H9 (cell line): ENCODE results near the gene GNPNAT1. TPM values are rescaled to one million over a fixed set of nuclear protein-coding genes. Genes with fewer than 3 reads are reported as not detected.

Source experiments
- DNase-seq: peaks from one replicate; pipeline ENCODE4 v3.0.0-alpha.2; 2017
- H2AFZ ChIP-seq: one replicate; pipeline ENCODE4 v1.6.1; 2013; ENCODE audit warnings: mild to moderate bottlenecking, low read length, control low read depth, moderate library complexity
- H2AK5ac ChIP-seq: 2 replicates; pipeline ENCODE4 v1.6.1; 2013; ENCODE audit warnings: low read length, control low read depth, mixed read lengths; ENCODE audit not compliant: insufficient read length
- H2BK120ac ChIP-seq: one replicate; pipeline ENCODE4 v1.6.1; 2013; ENCODE audit warnings: low read depth, mild to moderate bottlenecking, low read length, control low read depth, inconsistent platforms; ENCODE audit not compliant: poor library complexity, severe bottlenecking
- H2BK12ac ChIP-seq: 2 replicates; pipeline ENCODE4 v1.6.1; 2013; ENCODE audit warnings: low read length, control low read depth, mixed read lengths, low read depth; ENCODE audit not compliant: insufficient read length
- H2BK15ac ChIP-seq: 2 replicates; pipeline ENCODE4 v1.6.1; 2013; ENCODE audit warnings: low read depth, low read length, control low read depth
- H2BK20ac ChIP-seq: one replicate; pipeline ENCODE4 v1.6.1; 2013; ENCODE audit warnings: low read depth, mild to moderate bottlenecking, low read length, control low read depth, inconsistent platforms; ENCODE audit not compliant: poor library complexity, severe bottlenecking
- H2BK5ac ChIP-seq: 2 replicates; pipeline ENCODE4 v1.6.1; 2013; ENCODE audit warnings: low read length, control low read depth, mixed read lengths; ENCODE audit not compliant: insufficient read length
- H3K14ac ChIP-seq: 2 replicates; pipeline ENCODE4 v1.6.1; 2013; ENCODE audit warnings: low read length, control low read depth; ENCODE audit not compliant: insufficient read depth
- H3K18ac ChIP-seq: 2 replicates; pipeline ENCODE4 v1.6.1; 2013; ENCODE audit warnings: low read depth, mild to moderate bottlenecking, mixed read lengths, low read length, control low read depth; ENCODE audit not compliant: insufficient read length
- H3K23ac ChIP-seq: 2 replicates; pipeline ENCODE4 v1.6.1; 2013; ENCODE audit warnings: low read length, control low read depth, mixed read lengths, low read depth; ENCODE audit not compliant: insufficient read length
- H3K23me2 ChIP-seq: 2 replicates; pipeline ENCODE4 v1.6.1; 2013; ENCODE audit warnings: low read depth, mild to moderate bottlenecking, mixed read lengths, low read length, control low read depth; ENCODE audit not compliant: insufficient read length, poor library complexity, severe bottlenecking
- H3K27ac ChIP-seq: 2 replicates; pipeline ENCODE4 v1.5.1; 2013; ENCODE audit warnings: low read length, control low read depth, mixed read lengths, low read depth; ENCODE audit not compliant: insufficient read length
- H3K27me3 ChIP-seq: 2 replicates; pipeline ENCODE4 v1.6.1; 2013; ENCODE audit warnings: low read length, control low read depth, inconsistent platforms; ENCODE audit not compliant: insufficient read depth
- H3K4ac ChIP-seq: 2 replicates; pipeline ENCODE4 v1.6.1; 2013; ENCODE audit warnings: low read depth, mild to moderate bottlenecking, control low read depth, inconsistent platforms, low read length, moderate library complexity
- H3K4me1 ChIP-seq: 2 replicates; pipeline ENCODE4 v1.6.1; 2013; ENCODE audit warnings: low read length, control low read depth, inconsistent platforms; ENCODE audit not compliant: insufficient read depth
- H3K4me2 ChIP-seq: 2 replicates; pipeline ENCODE4 v1.6.1; 2013; ENCODE audit warnings: low read length, control low read depth, mixed read lengths; ENCODE audit not compliant: insufficient read length, insufficient read depth
- H3K56ac ChIP-seq: 2 replicates; pipeline ENCODE4 v1.6.1; 2013; ENCODE audit warnings: low read depth, mild to moderate bottlenecking, mixed read lengths, low read length, control low read depth; ENCODE audit not compliant: insufficient read length
- H3K79me1 ChIP-seq: 2 replicates; pipeline ENCODE4 v1.6.1; 2013; ENCODE audit warnings: low read depth, mild to moderate bottlenecking, moderate library complexity, low read length, control low read depth, inconsistent platforms; ENCODE audit not compliant: insufficient read depth, poor library complexity, severe bottlenecking
- H3K79me2 ChIP-seq: 2 replicates; pipeline ENCODE4 v1.6.1; 2013; ENCODE audit warnings: low read length, control low read depth, inconsistent platforms; ENCODE audit not compliant: insufficient read depth
- H3K9ac ChIP-seq: 2 replicates; pipeline ENCODE4 v1.6.1; 2013; ENCODE audit warnings: low read length, control low read depth, mixed read lengths; ENCODE audit not compliant: insufficient read length; ENCODE audit errors: extremely low read depth
- H3K9me3 ChIP-seq: one replicate; pipeline ENCODE4 v1.6.1; 2013; ENCODE audit warnings: low read depth, low read length, inconsistent platforms; ENCODE audit not compliant: control insufficient read depth
- H3T11ph ChIP-seq: one replicate; pipeline ENCODE4 v1.6.1; 2013; ENCODE audit warnings: mild to moderate bottlenecking, low read length, control low read depth, inconsistent platforms
- H4K20me1 ChIP-seq: one replicate; pipeline ENCODE4 v1.6.1; 2013; ENCODE audit not compliant: control insufficient read depth, insufficient read length, insufficient read depth
- H4K5ac ChIP-seq: 2 replicates; pipeline ENCODE4 v1.6.1; 2013; ENCODE audit warnings: low read depth, mild to moderate bottlenecking, mixed read lengths, low read length, control low read depth; ENCODE audit not compliant: insufficient read length
- H4K8ac ChIP-seq: replicated peaks from 2 replicates; pipeline ENCODE4 v1.6.1; 2013; ENCODE audit warnings: low read length, control low read depth, mixed read lengths, low read depth; ENCODE audit not compliant: insufficient read length
- H4K91ac ChIP-seq: 2 replicates; pipeline ENCODE4 v1.6.1; 2013; ENCODE audit warnings: low read depth, mild to moderate bottlenecking, moderate library complexity, mixed read lengths, low read length, control low read depth; ENCODE audit not compliant: insufficient read length
- H3K27ac Mint-ChIP-seq, 3 experiments: 2 replicates in 2 of 3; 3 replicates in 1 of 3; pipeline ENCODE4 v1.8.0; 2020 to 2021; ENCODE audit warnings: mixed read lengths in 3 of 3, mild to moderate bottlenecking in 1 of 3, moderate library complexity in 1 of 3
- H3K27me3 Mint-ChIP-seq: 2 replicates; pipeline ENCODE4 v1.8.0; 2021; ENCODE audit warnings: low read depth, mild to moderate bottlenecking, moderate library complexity, mixed read lengths
- H3K36me3 Mint-ChIP-seq, 3 experiments: 2 replicates in 2 of 3; 3 replicates in 1 of 3; pipeline ENCODE4 v1.8.0; 2020 to 2021; ENCODE audit warnings: low read depth in 3 of 3, mixed read lengths in 3 of 3; ENCODE audit not compliant: insufficient read depth in 1 of 3
- H3K4me1 Mint-ChIP-seq, 2 experiments: 2 replicates each; pipeline ENCODE4 v1.8.0; 2020; ENCODE audit warnings: mixed read lengths in 2 of 2
- H3K4me3 Mint-ChIP-seq, 2 experiments: 2 replicates in 1 of 2; 3 replicates in 1 of 2; pipeline ENCODE4 v1.8.0; 2020 to 2021; ENCODE audit warnings: mild to moderate bottlenecking in 2 of 2, mixed read lengths in 2 of 2, moderate library complexity in 1 of 2
- H3K9me3 Mint-ChIP-seq, 2 experiments: 2 replicates in 1 of 2; 3 replicates in 1 of 2; pipeline ENCODE4 v1.8.0; 2020; ENCODE audit warnings: mild to moderate bottlenecking in 2 of 2, mixed read lengths in 2 of 2, moderate library complexity in 1 of 2
- WGBS: extraction: QIAGEN DNeasy Blood & Tissue Kit; methylation state at CpG from one replicate; pipeline ENCODE4 v1.1.7; 2013; ENCODE audit warnings: missing lambda C conversion rate, low lambda C conversion rate, mixed read lengths; ENCODE audit not compliant: insufficient read length; ENCODE audit errors: extremely low coverage; 5-methylcytosine and 5-hydroxymethylcytosine counted together
- total RNA-seq: library from RNA; stranded (reverse); gene quantifications from 2 replicates; pipeline ENCODE4 v1.2.1, GENCODE V29; 2021
- TF ChIP-seq, protein P1 (sequence below): fragments of 200-600 bp; sonication (generic); conservative IDR thresholded peaks from 3 replicates; pipeline ENCODE4 v1.8.0; 2021; ENCODE audit warnings: antibody characterized with exemption, mild to moderate bottlenecking

Gene GNPNAT1
- total RNA-seq, 1 experiment from 2014 or later: 49.0 TPM

DNA sequence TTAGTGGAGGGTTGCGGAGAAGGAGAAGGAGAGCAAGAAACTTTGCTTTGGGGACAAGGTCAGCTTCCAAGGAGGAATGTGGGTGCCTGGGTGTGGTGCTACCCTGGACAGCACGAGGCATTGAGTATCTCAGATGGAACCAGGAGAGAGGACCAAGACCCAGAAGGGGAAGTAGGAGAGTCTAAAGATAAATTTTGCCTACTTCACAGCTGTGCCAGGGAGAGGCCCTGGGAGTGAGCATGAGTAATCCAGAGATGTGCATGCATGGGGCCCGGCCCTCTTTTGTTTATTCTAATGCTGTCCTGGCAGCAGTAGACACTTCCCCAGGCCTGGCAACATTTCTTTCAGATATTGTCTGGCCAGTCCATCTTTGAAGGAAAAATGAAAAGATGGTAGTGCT is 49.5 kb upstream of the GNPNAT1 start:
- peaks cover 25 to 28% of the 10 kb centered on the region in 2 experiments for H3K4me1 Mint-ChIP-seq
- Histone ChIP-seq H2BK12ac (no peak overlapping the region), H3K4ac (no peak overlapping the region), H3K27me3 (no peaks in the 10 kb centered on the region), H2BK15ac (no peak overlapping the region), H2BK20ac (no peak overlapping the region), H3K4me1 (peaks cover 8% of the 10 kb centered on the region; the same call in 1 of the 2 replicates), H3K56ac (no peak overlapping the region), H2BK120ac (no peak overlapping the region), H3K23ac (no peak overlapping the region), H3K79me2 (no peaks in the 10 kb centered on the region), H2AFZ (no peak overlapping the region), H4K91ac (no peak overlapping the region), H3K23me2 (no peaks in the 10 kb centered on the region), H4K8ac (no peak overlapping the region), H3K4me2 (no peak overlapping the region), H2AK5ac (no peak overlapping the region), H3K14ac (no peak overlapping the region), H3K9me3 (no peaks in the 10 kb centered on the region), H3K79me1 (no peaks in the 10 kb centered on the region), H3T11ph (no peak overlapping the region), H4K20me1 (no peaks in the 10 kb centered on the region), H4K5ac (no peak overlapping the region), H3K9ac (no peak overlapping the region), H2BK5ac (no peak overlapping the region), H3K27ac (no peak overlapping the region), H3K18ac (no peak overlapping the region)
- WGBS: no CpG with 5 or more reads among the region's 3 CpGs
- no peak overlapping the region for H3K27ac Mint-ChIP-seq
- DNase-seq: no peak
- H3K27me3 Mint-ChIP-seq: no peaks in the 10 kb centered on the region
- TF ChIP-seq, protein P1, sequence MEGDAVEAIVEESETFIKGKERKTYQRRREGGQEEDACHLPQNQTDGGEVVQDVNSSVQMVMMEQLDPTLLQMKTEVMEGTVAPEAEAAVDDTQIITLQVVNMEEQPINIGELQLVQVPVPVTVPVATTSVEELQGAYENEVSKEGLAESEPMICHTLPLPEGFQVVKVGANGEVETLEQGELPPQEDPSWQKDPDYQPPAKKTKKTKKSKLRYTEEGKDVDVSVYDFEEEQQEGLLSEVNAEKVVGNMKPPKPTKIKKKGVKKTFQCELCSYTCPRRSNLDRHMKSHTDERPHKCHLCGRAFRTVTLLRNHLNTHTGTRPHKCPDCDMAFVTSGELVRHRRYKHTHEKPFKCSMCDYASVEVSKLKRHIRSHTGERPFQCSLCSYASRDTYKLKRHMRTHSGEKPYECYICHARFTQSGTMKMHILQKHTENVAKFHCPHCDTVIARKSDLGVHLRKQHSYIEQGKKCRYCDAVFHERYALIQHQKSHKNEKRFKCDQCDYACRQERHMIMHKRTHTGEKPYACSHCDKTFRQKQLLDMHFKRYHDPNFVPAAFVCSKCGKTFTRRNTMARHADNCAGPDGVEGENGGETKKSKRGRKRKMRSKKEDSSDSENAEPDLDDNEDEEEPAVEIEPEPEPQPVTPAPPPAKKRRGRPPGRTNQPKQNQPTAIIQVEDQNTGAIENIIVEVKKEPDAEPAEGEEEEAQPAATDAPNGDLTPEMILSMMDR: no peak
- H3K9me3 Mint-ChIP-seq: no peaks in the 10 kb centered on the region
- H3K36me3 Mint-ChIP-seq: no peaks in the 10 kb centered on the region
- H3K4me3 Mint-ChIP-seq: no peak overlapping the region
